HepG2 (cell line): ENCODE measurements around the gene RPLP2. TPM values are rescaled to one million over a fixed set of nuclear protein-coding genes. Genes with fewer than 3 reads are reported as not detected.
A peak's percentile ranks its signal among the peaks of the same experiment; 100 is the strongest.

Experiments
- ARID3A ChIP-seq: IDR thresholded peaks from 2 replicates; pipeline ENCODE4 v1.6.1; 2012; ENCODE audit warnings: low read depth, low read length, improper control_type of control experiment
- FOXO4 ChIP-seq: sonication (generic); formaldehyde crosslinking; conservative IDR thresholded peaks from 2 replicates; pipeline ENCODE4 v1.8.1; 2023; ENCODE audit warnings: missing genetic modification reagents
- KIAA2018 ChIP-seq: sonication (generic); formaldehyde crosslinking; IDR thresholded peaks from 2 replicates; pipeline ENCODE4 v1.5.0; 2020; ENCODE audit warnings: mild to moderate bottlenecking, missing genetic modification reagents, borderline replicate concordance
- NFYB ChIP-seq: sonication (generic); formaldehyde crosslinking; IDR thresholded peaks from 2 replicates; pipeline ENCODE4 v1.4.0; 2020; ENCODE audit warnings: missing genetic modification reagents
- POLR2AphosphoS2 ChIP-seq: IDR thresholded peaks from 2 replicates; pipeline ENCODE4 v1.6.1; 2011; ENCODE audit warnings: low read depth, low read length, improper control_type of control experiment
- THAP9 ChIP-seq: sonication (generic); formaldehyde crosslinking; IDR thresholded peaks from 2 replicates; pipeline ENCODE4; 2020; ENCODE audit warnings: missing genetic modification reagents, mild to moderate bottlenecking, borderline replicate concordance
- ZNF18 ChIP-seq: sonication (generic); formaldehyde crosslinking; IDR thresholded peaks from 2 replicates; pipeline ENCODE4 v1.8.0; 2022; ENCODE audit warnings: mild to moderate bottlenecking, missing genetic modification reagents; ENCODE audit not compliant: insufficient replicate concordance
- ZNF414 ChIP-seq: sonication (generic); formaldehyde crosslinking; IDR thresholded peaks from 2 replicates; pipeline ENCODE4 v1.5.0; 2020; ENCODE audit warnings: missing genetic modification reagents
- ZSCAN29 ChIP-seq: sonication (generic); formaldehyde crosslinking; conservative IDR thresholded peaks from 2 replicates; pipeline ENCODE4 v1.4.0; 2020; ENCODE audit warnings: mild to moderate bottlenecking, missing genetic modification reagents
- polyA plus RNA-seq, 8 experiments: library from polyadenylated mRNA; depleted of rRNA in 3 of 8; stranded (reverse) in 7 of 8; unstranded in 1 of 8; fragments of >200 nt; fragmentation: Illumina TruSeq in 4 of 8; extraction: Trizol in 4 of 8; gene quantifications; 2 replicates each; pipeline versions ENCODE4 v1.2.1 to v1.2.3, GENCODE V29; 2011 to 2016; ENCODE audit warnings: low read depth in 4 of 8, missing spikeins in 1 of 8, mixed read lengths in 1 of 8; ENCODE audit not compliant: insufficient read depth in 1 of 8
- total RNA-seq, 5 experiments: library from RNA; depleted of rRNA; stranded (reverse); fragments of >200 nt; fragmentation: Illumina TruSeq; extraction: Trizol; gene quantifications; 2 replicates each; pipeline ENCODE4 v1.2.3, GENCODE V29; 2016; ENCODE audit warnings: low read depth in 1 of 5

The RPLP2 gene
- total and polyA plus RNA-seq, 2 of the 13 experiments (the other 11 are each of a cell fraction or from before 2014, with no cell fraction given), result 978 to 2,106 TPM

- 0 out of 2 replicates have a peak, but pooled peaks have one; percentile 36 for TF ChIP-seq THAP9
- TF ChIP-seq KIAA2018, result no peak
- no peak for TF ChIP-seq ZNF18 (CRISPR knock-in tag)
- TF ChIP-seq POLR2AphosphoS2, result no peak
- TF ChIP-seq FOXO4 (CRISPR knock-in tag), result 0 out of 2 replicates have a peak, but pooled peaks have one; percentile 18
- TF ChIP-seq ZNF414 (CRISPR knock-in tag), result no peak
- TF ChIP-seq ARID3A, result no peak
- TF ChIP-seq NFYB, result no peak
- TF ChIP-seq ZSCAN29 (CRISPR knock-in tag), result no peak
These were observed 34.3 kb downstream of the RPLP2 start (continued) for GRCh38 chr11:843818-844692.
